Upper lobe of left lung (tissue), 6 donors: ENCODE results near the gene CD164L2. TPM values are rescaled to one million over a fixed set of nuclear protein-coding genes. Genes with fewer than 3 reads are reported as not detected.

Experiments
- ATAC-seq, 2 donors: fragments of 200-7000 bp; cut with Tn5 transposase; one replicate each; pipeline ENCODE4 v1.9.1; 2022; ENCODE audit warnings: mild to moderate bottlenecking in 2 of 2, moderate library complexity in 2 of 2; ENCODE audit not compliant: low FRiP score in 2 of 2
- DNase-seq, 2 donors: peaks; one replicate each; pipeline ENCODE4 v3.0.0-alpha.2; 2019 to 2020
- H3K27ac ChIP-seq, 4 donors: fragments of 200-600 bp; sonication (generic); one replicate each; pipeline ENCODE4 v1.5.1; 2016 to 2019
- H3K27me3 ChIP-seq, 4 donors: fragments of 200-600 bp; sonication (generic); one replicate each; pipeline ENCODE4 v1.5.1; 2017 to 2019
- H3K36me3 ChIP-seq, 4 donors: fragments of 200-600 bp; sonication (generic); one replicate each; pipeline ENCODE4 v1.5.1; 2016 to 2019
- H3K4me1 ChIP-seq, 4 donors: fragments of 200-600 bp; sonication (generic); one replicate each; pipeline ENCODE4 v1.5.1; 2018 to 2019
- H3K4me3 ChIP-seq, 4 donors: fragments of 200-600 bp; sonication (generic); one replicate each; pipeline ENCODE4 v1.5.1; 2017 to 2019; ENCODE audit warnings: mild to moderate bottlenecking in 2 of 4, moderate library complexity in 1 of 4
- H3K9me3 ChIP-seq, 4 donors: fragments of 200-600 bp; sonication (generic); one replicate each; pipeline ENCODE4 v1.5.1; 2018 to 2019
- CTCF ChIP-seq, 6 experiments: fragments of 450-650 bp in 4 of 6; fragments of 200-600 bp in 2 of 6; sonication (generic) in 2 of 6; IDR thresholded peaks; one replicate each; pipeline ENCODE4 v1.5.1; 2016 to 2019; ENCODE audit warnings: antibody characterized with exemption in 6 of 6
- EP300 ChIP-seq, 4 donors: sonication (generic); formaldehyde crosslinking; IDR thresholded peaks; one replicate each; pipeline ENCODE4 v1.5.1; 2017; ENCODE audit warnings: antibody characterized with exemption in 4 of 4, control low read depth in 2 of 4
- POLR2A ChIP-seq, 4 donors: fragments of 450-650 bp; IDR thresholded peaks; one replicate each; pipeline ENCODE4 v1.5.1; 2016 to 2017; ENCODE audit warnings: antibody characterized with exemption in 4 of 4, mild to moderate bottlenecking in 2 of 4
- POLR2AphosphoS5 ChIP-seq, 2 donors: sonication (generic); formaldehyde crosslinking; IDR thresholded peaks; one replicate each; pipeline ENCODE4 v1.5.1; 2017; ENCODE audit warnings: antibody characterized with exemption in 2 of 2
- WGBS, 2 donors: methylation state at CpG; one replicate each; pipeline ENCODE4 v1.1.5; 2017 to 2018; 5-methylcytosine and 5-hydroxymethylcytosine counted together
- total RNA-seq, 6 donors: library from RNA; depleted of rRNA in 4 of 6; stranded (reverse); fragments of >200 nt in 4 of 6; gene quantifications; one replicate each; pipeline versions ENCODE4 v1.1.0 to v1.2.1, GENCODE V29; 2016 to 2021
- donor health status: DM: no; HTN: no; CAD: no; lungs with moderate emphysema.
- donor health status: DM: no; HTN: yes; CAD: no; lungs with severe emphysema.

Gene CD164L2
- total RNA-seq, 6 donors from 2014 or later, result 2.3 to 12.3 (median 5.5) TPM

- H3K9me3 ChIP-seq, result no peaks in the 10 kb centered on the region
- no peaks in the 10 kb centered on the region for H3K27me3 ChIP-seq
- peaks cover 25 to 43% (median 35%) of the 10 kb centered on the region in 4 donors for H3K4me1 ChIP-seq
- no peaks in the 10 kb centered on the region for H3K36me3 ChIP-seq
- H3K27ac ChIP-seq, result no peak overlapping the region
- WGBS, 2 donors, result 64 to 90% methylated on average over 1 of the region's 1 CpG
- no peak for TF ChIP-seq POLR2AphosphoS5 (IDR thresholded peaks at IDR 0.05)
- no peak for TF ChIP-seq EP300 (IDR thresholded peaks at IDR 0.05)
- DNase-seq (no peak), ATAC-seq (no peak)
- H3K4me3 ChIP-seq, result no peak overlapping the region
These were observed 11.8 kb upstream of the CD164L2 start for GRCh38 chr1:27394925-27395324.

- WGBS, 2 donors, result 95 to 100% methylated on average over 9 of the region's 9 CpGs
- TF ChIP-seq POLR2A (IDR thresholded peaks at IDR 0.05), result no peak
- TF ChIP-seq POLR2AphosphoS5 (IDR thresholded peaks at IDR 0.05), result no peak
- TF ChIP-seq EP300 (IDR thresholded peaks at IDR 0.05), result no peak
- TF ChIP-seq CTCF (IDR thresholded peaks at IDR 0.05), result no peak
- ATAC-seq (no peak), DNase-seq (peak in 1 of 2 donors; percentile 65)
- H3K4me3 ChIP-seq, result no peak overlapping the region
- H3K27ac ChIP-seq, result no peak overlapping the region
- H3K27me3 ChIP-seq, result no peaks in the 10 kb centered on the region
- no peaks in the 10 kb centered on the region for H3K9me3 ChIP-seq
- H3K4me1 ChIP-seq, result peaks cover 25 to 43% (median 32%) of the 10 kb centered on the region in 4 donors
- no peaks in the 10 kb centered on the region for H3K36me3 ChIP-seq
These were observed 11.1 kb upstream of the CD164L2 start for GRCh38 chr1:27394282-27394658.

- H3K27me3 ChIP-seq, result no peaks in the 10 kb centered on the region
- H3K4me1 ChIP-seq, result peaks cover 25 to 44% (median 32%) of the 10 kb centered on the region in 4 donors
- DNase-seq, result peak in 1 of 2 donors; percentile 62
- WGBS, 2 donors, result 92 to 94% methylated on average over 8 to 18 of the region's 18 CpGs
- H3K27ac ChIP-seq, result no peak overlapping the region
- H3K9me3 ChIP-seq, result no peaks in the 10 kb centered on the region
- no peak for TF ChIP-seq CTCF (IDR thresholded peaks at IDR 0.05)
- TF ChIP-seq POLR2AphosphoS5 (IDR thresholded peaks at IDR 0.05), result no peak
- no peak for TF ChIP-seq EP300 (IDR thresholded peaks at IDR 0.05)
- TF ChIP-seq POLR2A (IDR thresholded peaks at IDR 0.05), result no peak
- no peak overlapping the region for H3K4me3 ChIP-seq
- no peaks in the 10 kb centered on the region for H3K36me3 ChIP-seq
- no peak for ATAC-seq
These were observed 10.6 kb upstream of the CD164L2 start for GRCh38 chr1:27393641-27394281.

DNA sequence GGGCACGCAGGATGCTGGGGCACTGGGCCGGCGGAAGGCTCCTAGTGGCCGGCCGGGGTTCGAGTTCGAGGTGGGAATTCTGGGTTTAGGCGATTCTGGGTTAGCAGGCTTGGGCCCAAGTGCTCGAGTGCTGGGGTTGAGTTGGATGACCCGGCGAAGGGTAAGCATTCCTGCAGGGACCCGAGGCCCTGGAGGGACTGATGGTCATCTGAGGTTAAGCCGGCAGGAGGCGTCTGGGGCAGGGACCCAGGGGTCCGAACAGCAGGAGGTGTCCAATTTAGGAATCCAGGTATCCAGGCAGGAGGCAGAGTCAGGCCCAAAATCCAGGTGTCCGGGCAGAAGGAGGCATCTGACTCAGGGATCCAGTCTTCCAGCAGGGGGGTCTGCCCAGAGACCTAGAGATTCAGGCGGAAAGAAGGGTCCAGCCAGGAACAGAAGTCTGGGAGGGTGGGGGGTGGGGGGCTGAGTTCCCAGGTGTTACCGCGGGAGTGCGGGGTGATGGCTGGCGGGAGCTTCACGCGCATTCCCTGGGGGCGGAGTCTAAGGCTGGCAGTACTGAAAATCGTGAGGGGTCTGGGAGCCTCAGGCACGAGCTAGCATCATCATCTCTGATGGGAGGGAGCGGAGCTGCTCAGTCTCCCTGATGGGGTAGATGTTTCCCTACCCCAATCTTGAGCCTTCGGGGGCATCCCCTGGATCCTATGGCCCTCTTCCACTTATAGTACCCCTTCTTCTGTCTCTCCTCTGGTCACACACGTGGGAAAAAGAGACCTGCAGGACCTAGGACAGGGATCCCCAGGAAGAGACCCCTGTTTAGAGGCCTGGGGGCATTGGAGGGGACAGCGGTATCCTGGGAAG lies 9.9 kb upstream of the CD164L2 start:
- H3K36me3 ChIP-seq, result no peaks in the 10 kb centered on the region
- H3K4me3 ChIP-seq, result peak overlapping the region; percentile 27 to 56 (median 48)
- no peaks in the 10 kb centered on the region for H3K9me3 ChIP-seq
- peak overlapping the region in 3 of 4 donors; percentile 1 to 81 (median 38) for H3K27ac ChIP-seq
- H3K27me3 ChIP-seq, result no peaks in the 10 kb centered on the region
- H3K4me1 ChIP-seq, result peaks cover 29 to 52% (median 34%) of the 10 kb centered on the region in 4 donors
- 40 to 77% methylated on average over 12 to 30 of the region's 30 CpGs for WGBS, 2 donors
- ATAC-seq (no peak), DNase-seq (no peak)
- no peak for TF ChIP-seq EP300 (IDR thresholded peaks at IDR 0.05)
- peak in 3 of 6 experiments; percentile 0 to 21 (median 7) for TF ChIP-seq CTCF (IDR thresholded peaks at IDR 0.05)

DNA sequence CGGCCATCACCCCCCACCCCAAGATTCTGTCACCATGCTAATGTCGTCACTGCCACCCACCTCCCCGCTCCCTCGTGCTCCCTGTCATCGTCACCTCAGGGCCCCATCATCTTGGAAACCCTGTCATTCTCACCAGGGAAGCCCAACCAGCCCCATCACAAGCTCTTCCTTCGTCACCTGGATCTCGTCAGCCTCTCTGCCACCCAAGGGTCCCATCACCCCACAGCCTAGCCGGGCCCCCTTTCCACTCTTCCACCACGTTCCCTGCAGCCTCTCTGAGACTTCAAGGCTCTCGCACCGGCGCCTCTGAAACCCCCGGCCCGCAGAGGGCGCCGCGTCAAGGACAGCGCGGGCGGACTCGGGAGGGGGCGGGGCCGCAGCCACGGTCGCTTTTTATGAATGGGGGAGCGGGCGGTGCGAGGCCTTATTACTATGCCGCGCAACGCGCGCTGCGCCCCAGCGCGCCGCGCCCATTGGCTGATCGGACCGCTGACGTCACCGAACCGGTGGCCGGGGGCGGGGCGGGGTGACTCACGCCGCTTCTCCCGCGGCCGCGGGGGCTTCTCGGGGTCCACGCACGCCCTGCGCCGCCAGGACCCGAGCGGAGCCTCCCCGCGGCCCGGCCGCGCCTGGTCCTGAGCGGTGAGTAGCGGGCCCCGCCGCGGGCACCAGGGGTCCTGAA lies 9.1 kb upstream of the CD164L2 start, which contains the start of gene GPR3:
TSS of gene GPR3 (plus strand) at position 527 of the 682 bp plus-strand sequence. CDS start 1,177 bp downstream, outside the sequence.
- Histone ChIP-seq H3K27me3 (no peaks in the 10 kb centered on the region), H3K9me3 (no peaks in the 10 kb centered on the region), H3K4me3 (peak within 1 kb of the TSS; percentile 27 to 56 (median 48)), H3K36me3 (no peaks in the 10 kb centered on the region), H3K27ac (peak within 1 kb of the TSS; percentile 73 to 88 (median 79)), H3K4me1 (peaks cover 29 to 48% (median 33%) of the 10 kb centered on the region in 4 donors)
- 5 to 34% methylated on average over 8 to 32 of the region's 69 CpGs for WGBS, 2 donors
- TF ChIP-seq EP300 (IDR thresholded peaks at IDR 0.05), result no peak
- peak; percentile 45 to 71 for TF ChIP-seq POLR2AphosphoS5 (IDR thresholded peaks at IDR 0.05)
- peak; percentile 15 to 69 (median 57) for TF ChIP-seq CTCF (IDR thresholded peaks at IDR 0.05)
- ATAC-seq (peak; percentile 90 to 95), DNase-seq (peak; percentile 90 to 98)
